Renal cortex interstitium (tissue), 11 donors: ENCODE measurements around the gene ELOB. TPM values are rescaled to one million over a fixed set of nuclear protein-coding genes. Genes with fewer than 3 reads are reported as not detected.
"Not testable (repeated sequence)": the region's sequence is repeated elsewhere in the genome, so short reads cannot be mapped to it uniquely, and the experiment has no call there.

Source experiments
- DNase-seq, 11 donors: peaks; one replicate each; pipeline ENCODE4 v3.0.0-alpha.2; 2013; ENCODE audit warnings: low read depth in 9 of 11, low spot score in 4 of 11; ENCODE audit errors: extremely low read depth in 1 of 11
- polyA plus RNA-seq, 3 donors: library from polyadenylated mRNA; unstranded; fragments of 120-200 nt; gene quantifications; one replicate each; pipeline ENCODE4 v1.2.1, GENCODE V29; 2013; ENCODE audit not compliant: insufficient read length in 3 of 3

Gene ELOB
- polyA plus RNA-seq, 3 donors = 193 to 255 (median 237) TPM

GRCh38 chr16:2742323-2743006 is 34.6 kb downstream of the ELOB start:
- DNase-seq = no peak

GRCh38 chr16:2741168-2741567 is 35.9 kb downstream of the ELOB start:
- DNase-seq = no peak

- no peak for DNase-seq
Measured at GRCh38 chr16:2740476-2740875, 36.6 kb downstream of the ELOB start.

DNA sequence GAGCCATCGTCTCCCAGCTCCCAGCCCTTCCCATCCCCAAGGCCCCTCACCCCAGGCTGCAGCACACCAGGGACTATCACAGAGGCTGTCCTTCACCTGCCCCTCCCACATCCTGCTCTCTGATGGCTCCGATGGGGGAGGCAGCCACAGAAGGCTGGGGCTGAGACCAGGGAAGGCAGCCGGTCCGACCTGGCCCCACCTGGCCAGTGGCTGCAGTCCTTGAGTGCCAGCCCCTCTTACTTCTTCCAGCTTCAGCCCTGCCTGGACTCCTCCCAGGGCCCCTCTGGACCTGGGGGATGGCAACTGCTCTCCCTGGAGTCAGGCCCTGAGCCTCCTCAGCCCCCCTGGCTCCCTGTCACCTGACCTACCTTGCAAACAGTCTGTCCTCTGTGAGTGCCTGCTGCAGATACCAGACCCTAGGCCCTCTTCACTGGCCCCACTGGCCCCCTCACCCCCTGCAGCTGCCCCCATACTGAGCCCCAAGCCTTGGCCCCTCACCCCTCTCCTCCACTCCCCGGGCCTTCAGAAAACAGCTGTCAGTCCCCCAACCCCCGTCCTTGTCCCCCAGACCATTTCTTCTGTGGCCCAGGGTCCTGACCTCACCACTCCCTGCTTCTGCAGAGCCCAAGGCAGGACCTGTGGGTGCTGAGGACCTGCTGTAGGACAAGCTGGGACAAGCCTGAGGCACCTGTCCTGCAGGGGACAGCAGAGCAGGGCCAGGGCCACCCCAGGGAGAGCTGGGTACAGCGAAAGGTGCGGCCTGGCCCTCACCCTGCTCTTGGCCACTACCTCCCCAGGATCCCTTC is 37.3 kb downstream of the ELOB start:
- no peak for DNase-seq

DNA sequence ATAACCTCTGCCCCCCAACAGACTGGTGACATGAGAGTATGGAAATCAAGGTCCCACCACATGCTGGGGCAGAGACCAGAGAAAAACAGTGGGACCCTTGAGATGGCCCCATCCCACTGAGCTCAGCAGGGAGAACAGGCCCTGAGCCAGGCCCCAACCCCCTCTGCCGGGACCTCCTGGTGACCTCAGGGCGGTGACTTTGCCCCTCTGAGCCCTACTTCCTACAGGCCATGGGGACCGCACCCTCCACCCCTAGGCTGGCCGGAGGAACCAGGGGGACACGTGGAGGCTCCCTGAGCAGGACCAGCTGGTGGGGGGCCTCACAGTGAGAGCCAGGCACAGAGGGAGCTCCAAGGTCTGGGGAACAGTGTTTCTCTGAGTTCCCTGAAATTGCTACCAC is 38.5 kb downstream of the ELOB start:
- no peak for DNase-seq

- no peak for DNase-seq
Measured at GRCh38 chr16:2737895-2738418, 39.1 kb downstream of the ELOB start.

- DNase-seq = no peak
Measured at GRCh38 chr16:2737238-2737605, 39.9 kb downstream of the ELOB start.

- no peak for DNase-seq
Measured at GRCh38 chr16:2736476-2737237, 40.4 kb downstream of the ELOB start.

GRCh38 chr16:2734844-2735515 is 42.1 kb downstream of the ELOB start:
- DNase-seq = no peak

GRCh38 chr16:2728034-2728433 is 49.0 kb downstream of the ELOB start:
- no peak for DNase-seq

- DNase-seq = no peak
Measured at GRCh38 chr16:2726923-2727322, 50.2 kb downstream of the ELOB start.

DNA sequence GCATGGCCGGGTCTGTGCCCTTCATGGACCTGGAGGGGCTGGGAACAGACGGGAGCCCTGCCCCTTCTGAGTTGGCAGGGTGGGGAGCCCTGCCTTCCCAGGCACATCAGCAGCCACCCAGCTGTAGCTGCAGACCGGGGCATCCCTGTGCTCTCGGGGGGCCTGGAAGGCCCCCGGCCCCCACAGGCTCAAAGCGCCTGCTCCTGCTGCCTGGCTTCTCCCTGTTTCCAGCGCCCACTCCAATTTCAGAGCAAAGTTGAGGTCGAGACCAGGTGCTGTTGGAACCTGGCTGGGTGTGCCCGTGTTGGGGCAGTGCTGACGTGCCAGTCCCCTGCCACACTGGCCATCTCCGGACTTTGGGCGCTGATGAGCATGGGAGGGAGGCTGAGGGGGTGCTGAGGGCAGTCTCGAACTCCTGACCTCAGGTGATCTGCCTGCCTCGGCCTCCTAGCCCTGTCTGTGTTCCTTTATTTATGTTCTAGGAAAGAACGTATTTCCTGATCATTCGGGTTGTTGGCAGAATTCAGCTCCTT is 52.2 kb downstream of the ELOB start:
- no peak for DNase-seq

- DNase-seq = no peak
Measured at GRCh38 chr16:2724088-2724676, 52.9 kb downstream of the ELOB start.

- not testable (repeated sequence) for DNase-seq
Measured at GRCh38 chr16:2721634-2722173, 55.4 kb downstream of the ELOB start.
